Kidney (tissue), 14 donors: ENCODE measurements around the gene RAF1. TPM values are rescaled to one million over a fixed set of nuclear protein-coding genes. Genes with fewer than 3 reads are reported as not detected.
"Not testable (repeated sequence)": the region's sequence is repeated elsewhere in the genome, so short reads cannot be mapped to it uniquely, and the experiment has no call there.

ENCODE experiments used
- DNase-seq, 5 donors: peaks; one replicate each; pipeline ENCODE4 v3.0.0-alpha.2; 2013 to 2020
- FAIRE-seq: peaks from 2 replicates; lab custom pipeline; 2012; peaks lifted over from hg19 to GRCh38; lab: Jason Lieb, UNC
- H3K27ac ChIP-seq, 2 donors: one replicate each; pipeline ENCODE4 v1.7.0; 2013; ENCODE audit warnings: low read depth in 2 of 2, low read length in 2 of 2, inconsistent platforms in 1 of 2
- H3K27me3 ChIP-seq: one replicate; pipeline ENCODE4 v1.7.1; 2013; ENCODE audit warnings: low read length, inconsistent platforms; ENCODE audit not compliant: control insufficient read depth, insufficient read depth
- H3K36me3 ChIP-seq, 3 donors: one replicate each; pipeline versions ENCODE4 v1.7.0 to v1.7.1; 2013; ENCODE audit warnings: low read length in 3 of 3, control low read depth in 1 of 3, inconsistent platforms in 1 of 3; ENCODE audit not compliant: insufficient read depth in 3 of 3, control insufficient read depth in 2 of 3
- H3K4me1 ChIP-seq, 3 donors: one replicate each; pipeline versions ENCODE4 v1.7.0 to v1.7.1; 2013; ENCODE audit warnings: low read length in 3 of 3, inconsistent platforms in 1 of 3, low read depth in 1 of 3; ENCODE audit not compliant: control insufficient read depth in 2 of 3, insufficient read depth in 2 of 3
- H3K4me3 ChIP-seq, 3 donors: one replicate each; pipeline versions ENCODE4 v1.7.0 to v1.8.1; 2013; ENCODE audit warnings: low read length in 3 of 3, control low read depth in 1 of 3, inconsistent platforms in 1 of 3
- H3K9ac ChIP-seq, 3 donors: one replicate each; pipeline versions ENCODE4 v1.7.0 to v1.7.1; 2013; ENCODE audit warnings: low read length in 3 of 3, control low read depth in 1 of 3, inconsistent platforms in 1 of 3
- H3K9me3 ChIP-seq, 3 donors: one replicate each; pipeline versions ENCODE4 v1.7.0 to v1.7.1; 2013; ENCODE audit warnings: low read length in 3 of 3, control low read depth in 1 of 3, inconsistent platforms in 1 of 3; ENCODE audit not compliant: control insufficient read depth in 2 of 3, insufficient read depth in 1 of 3
- CTCF ChIP-seq: IDR thresholded peaks from 3 replicates; pipeline ENCODE4 v1.5.1; 2012; ENCODE audit warnings: mild to moderate bottlenecking, moderate library complexity, borderline replicate concordance; ENCODE audit not compliant: insufficient read depth; ENCODE audit errors: extremely low read depth
- intact Hi-C: fragments of 100-400 bp; cut with DNase I; formaldehyde crosslinking; loops from one replicate; pipeline ENCODE4 v1.11.1; 2022
- polyA plus RNA-seq: library from polyadenylated mRNA; stranded (reverse); fragments of 350-450 nt; fragmentation: Illumina TruSeq; extraction: RNeasy Lipid Tissue Mini Kit (QIAGEN cat#74804); gene quantifications from one replicate; pipeline ENCODE4 v1.2.3, GENCODE V29; 2014; ENCODE audit warnings: low read depth, low replicate concordance; ENCODE audit not compliant: insufficient read depth
- total RNA-seq: library from RNA; stranded (reverse); fragmentation: NEBNext Ultra II Directional; extraction: Animal tissue kit (Norgen Biotek cat#: 25700); gene quantifications from one replicate; pipeline ENCODE4 v1.2.1, GENCODE V29; 2021
- donor health status: control.
- donor health status: control.
- donor health status: control.
- donor health status: control.
- donor health status: control.
- donor health status: DM: yes; HTN: yes; CAD: no.
- donor health status: Normal renal cell carcinoma (clear cell type).

Gene RAF1
- total and polyA plus RNA-seq, 2 donors from 2014 or later: 53.0 to 79.6 TPM

- Histone ChIP-seq H3K9me3 (no peaks in the 10 kb centered on the region), H3K27ac (no peak overlapping the region), H3K9ac (no peak overlapping the region), H3K4me3 (no peak overlapping the region), H3K36me3 (no peaks in the 10 kb centered on the region), H3K4me1 (no peaks in the 10 kb centered on the region), H3K27me3 (no peaks in the 10 kb centered on the region)
- DNase-seq (peak in 1 of 5 donors; percentile 60), FAIRE-seq (no peak)
- intact Hi-C loops: no loop called here
- TF ChIP-seq CTCF: no peak
Measured at GRCh38 chr3:12677616-12678015, 13.7 kb upstream of the RAF1 start.

GRCh38 chr3:12675115-12675810, 11.3 kb upstream of the RAF1 start:
- H3K27ac ChIP-seq: no peak overlapping the region
- DNase-seq (peak in 1 of 5 donors; percentile 30), FAIRE-seq (no peak)
- intact Hi-C loops: no loop called here
- H3K9ac ChIP-seq: no peak overlapping the region
- H3K9me3 ChIP-seq: no peaks in the 10 kb centered on the region
- H3K4me1 ChIP-seq: peaks cover 0 to 3% (median 0%) of the 10 kb centered on the region in 3 donors
- H3K4me3 ChIP-seq: no peak overlapping the region
- no peaks in the 10 kb centered on the region for H3K27me3 ChIP-seq
- no peaks in the 10 kb centered on the region for H3K36me3 ChIP-seq
- no peak for TF ChIP-seq CTCF

GRCh38 chr3:12673956-12674736, 10.2 kb upstream of the RAF1 start:
- FAIRE-seq, H3K9ac ChIP-seq, intact Hi-C loops, H3K36me3 ChIP-seq, H3K4me1 ChIP-seq, H3K9me3 ChIP-seq, H3K27me3 ChIP-seq, H3K27ac ChIP-seq, H3K4me3 ChIP-seq: not testable (repeated sequence)
- peak in 1 of 5 donors; percentile 7 for DNase-seq

GRCh38 chr3:12671120-12671450, 7.2 kb upstream of the RAF1 start:
- Histone ChIP-seq H3K27ac (no peak overlapping the region), H3K9ac (no peak overlapping the region), H3K36me3 (no peaks in the 10 kb centered on the region), H3K4me3 (no peak overlapping the region), H3K9me3 (no peaks in the 10 kb centered on the region), H3K4me1 (peaks cover 0 to 3% (median 0%) of the 10 kb centered on the region in 3 donors), H3K27me3 (no peaks in the 10 kb centered on the region)
- no peak for TF ChIP-seq CTCF
- DNase-seq (no peak), FAIRE-seq (no peak)
- intact Hi-C loops: no loop called here
